ENCODE results near the gene EHD4. TPM values are rescaled to one million over a fixed set of nuclear protein-coding genes. Genes with fewer than 3 reads are reported as not detected.
A peak's percentile ranks its signal among the peaks of the same experiment; 100 is the strongest.

The EHD4 gene
- total RNA-seq, 2 donors from 2014 or later = 34.0 to 42.1 TPM

GRCh38 chr15:41967506-41968206 lies 4.7 kb downstream of the EHD4 start:
- ATAC-seq = no peak
- DNase-seq = no peak
- intact Hi-C loops (cut with DNase I) = loop anchor here in 1 of 2 donors (5.0 kb wide), 1 partner anchor 35 kb away; no protein-coding TSS in a partner anchor

- no peak for DNase-seq
- ATAC-seq = no peak
- intact Hi-C loops (cut with DNase I) = loop anchor here in 1 of 2 donors (5.0 kb wide), 1 partner anchor 35 kb away; no protein-coding TSS in a partner anchor
Observed at GRCh38 chr15:41966920-41967465, 5.4 kb downstream of the EHD4 start.

GRCh38 chr15:41966414-41966812 lies 5.9 kb downstream of the EHD4 start:
- intact Hi-C loops (cut with DNase I) = loop anchor here in 1 of 2 donors (5.0 kb wide), 1 partner anchor 34 kb away; no protein-coding TSS in a partner anchor
- ATAC-seq (peak in 1 of 2 donors; percentile 4), DNase-seq (no peak)

GRCh38 chr15:41965441-41966413 lies 6.6 kb downstream of the EHD4 start:
- DNase-seq = peak; percentile 56
- intact Hi-C loops (cut with DNase I) = loop anchor here in 1 of 2 donors (5.0 kb wide), 1 partner anchor 33 kb away; no protein-coding TSS in a partner anchor
- ATAC-seq = peak; percentile 79 to 83

GRCh38 chr15:41961595-41962202 lies 10.7 kb downstream of the EHD4 start:
- DNase-seq = no peak
- no peak for ATAC-seq
- intact Hi-C loops (cut with DNase I) = no loop called here

- DNase-seq (no peak), ATAC-seq (no peak)
- intact Hi-C loops (cut with DNase I) = no loop called here
Observed at GRCh38 chr15:41961001-41961518, 11.3 kb downstream of the EHD4 start.

GRCh38 chr15:41958002-41958420 lies 14.3 kb downstream of the EHD4 start:
- intact Hi-C loops (cut with DNase I) = no loop called here
- peak; percentile 26 to 41 for ATAC-seq
- DNase-seq = no peak

- ATAC-seq (peak in 1 of 2 donors; percentile 60), DNase-seq (no peak)
- intact Hi-C loops (cut with DNase I) = no loop called here
Observed at GRCh38 chr15:41957021-41957897, 15.1 kb downstream of the EHD4 start.

GRCh38 chr15:41955807-41956525 lies 16.4 kb downstream of the EHD4 start:
- intact Hi-C loops (cut with DNase I) = no loop called here
- DNase-seq (peak; percentile 42), ATAC-seq (peak; percentile 53 to 64)

GRCh38 chr15:41955100-41955499 lies 17.3 kb downstream of the EHD4 start:
- DNase-seq (no peak), ATAC-seq (no peak)
- intact Hi-C loops (cut with DNase I) = no loop called here

- DNase-seq = no peak
- no peak for ATAC-seq
- intact Hi-C loops (cut with DNase I) = no loop called here
Observed at GRCh38 chr15:41954036-41954435, 18.3 kb downstream of the EHD4 start.

- no peak for DNase-seq
- intact Hi-C loops (cut with DNase I) = no loop called here
- no peak for ATAC-seq
Observed at GRCh38 chr15:41952013-41952563, 20.3 kb downstream of the EHD4 start.

- DNase-seq = no peak
- no peak for ATAC-seq
- intact Hi-C loops (cut with DNase I) = no loop called here
Observed at GRCh38 chr15:41951571-41951970, 20.8 kb downstream of the EHD4 start.

- ATAC-seq = peak; percentile 35 to 36
- intact Hi-C loops (cut with DNase I) = no loop called here
- DNase-seq = no peak
Observed at GRCh38 chr15:41950489-41950888, 21.9 kb downstream of the EHD4 start.

- ATAC-seq (no peak), DNase-seq (no peak)
- intact Hi-C loops (cut with DNase I) = no loop called here
Observed at GRCh38 chr15:41950127-41950483, 22.3 kb downstream of the EHD4 start.

- no peak for ATAC-seq
Observed at GRCh38 chr15:41949401-41950126, 22.8 kb downstream of the EHD4 start.

More at GRCh38 chr15:41949401-41950126, 22.8 kb downstream of the EHD4 start:
- intact Hi-C loops (cut with DNase I) = no loop called here
- DNase-seq = no peak

All from left cardiac atrium (tissue), 4 donors.